GM23338 (cell line): ENCODE measurements around the gene KIFC3. TPM values are rescaled to one million over a fixed set of nuclear protein-coding genes. Genes with fewer than 3 reads are reported as not detected.

Source experiments
- ATAC-seq: fragments of 200-7000 bp; cut with Tn5 transposase; 3 replicates; pipeline ENCODE4 v1.9.1; 2020
- DNase-seq: peaks from one replicate; pipeline ENCODE4 v3.0.0-alpha.2; 2015; ENCODE audit warnings: low spot score
- H2AFZ ChIP-seq: fragments of 200-600 bp; sonication (generic); 2 replicates; pipeline ENCODE4 v1.8.0; 2016; ENCODE audit warnings: antibody characterized with exemption, mild to moderate bottlenecking, moderate library complexity
- H3F3A ChIP-seq: fragments of 200-600 bp; sonication (generic); replicated peaks from 2 replicates; pipeline ENCODE4 v1.8.0; 2017; ENCODE audit warnings: antibody characterized with exemption, mixed run types, low read depth
- H3K27ac ChIP-seq: fragments of 200-600 bp; sonication (generic); 2 replicates; pipeline ENCODE4 v1.6.1; 2016; ENCODE audit warnings: low read depth
- H3K27me3 ChIP-seq: fragments of 200-600 bp; sonication (generic); 2 replicates; pipeline ENCODE4 v1.8.0; 2016; ENCODE audit warnings: mild to moderate bottlenecking, mixed run types, moderate library complexity; ENCODE audit not compliant: insufficient read depth
- H3K36me3 ChIP-seq: fragments of 200-600 bp; sonication (generic); 2 replicates; pipeline ENCODE4 v1.8.0; 2016; ENCODE audit warnings: mild to moderate bottlenecking; ENCODE audit not compliant: insufficient read depth
- H3K4me1 ChIP-seq: fragments of 200-600 bp; sonication (generic); 2 replicates; pipeline ENCODE4 v1.8.0; 2016; ENCODE audit warnings: mild to moderate bottlenecking, moderate library complexity; ENCODE audit not compliant: insufficient read depth
- H3K4me2 ChIP-seq: fragments of 200-600 bp; sonication (generic); 2 replicates; pipeline ENCODE4 v1.7.1; 2017; ENCODE audit warnings: mixed run types
- H3K4me3 ChIP-seq: fragments of 200-600 bp; sonication (generic); 2 replicates; pipeline ENCODE4 v1.6.1; 2016; ENCODE audit warnings: mixed run types
- H3K79me2 ChIP-seq: fragments of 200-600 bp; sonication (generic); replicated peaks from 2 replicates; pipeline ENCODE4 v1.8.0; 2017; ENCODE audit warnings: mild to moderate bottlenecking; ENCODE audit not compliant: insufficient read depth
- H3K9me2 ChIP-seq: fragments of 200-600 bp; sonication (generic); 2 replicates; pipeline ENCODE4 v1.8.0; 2017; ENCODE audit not compliant: insufficient read depth
- H4K20me1 ChIP-seq: fragments of 200-600 bp; sonication (generic); replicated peaks from 2 replicates; pipeline ENCODE4 v1.8.0; 2017; ENCODE audit warnings: mild to moderate bottlenecking; ENCODE audit not compliant: insufficient read depth
- H3K27ac Mint-ChIP-seq: 2 replicates; pipeline ENCODE4 v1.8.0; 2020; ENCODE audit warnings: inconsistent platforms, mild to moderate bottlenecking, moderate library complexity, mixed read lengths
- H3K27me3 Mint-ChIP-seq: 3 replicates; pipeline ENCODE4 v1.8.0; 2022; ENCODE audit warnings: low read depth, mild to moderate bottlenecking, moderate library complexity, mixed read lengths, inconsistent platforms; ENCODE audit not compliant: insufficient read depth, poor library complexity
- H3K36me3 Mint-ChIP-seq: 3 replicates; pipeline ENCODE4 v1.8.0; 2021; ENCODE audit warnings: low read depth, mild to moderate bottlenecking, inconsistent platforms, moderate library complexity, mixed read lengths
- H3K4me1 Mint-ChIP-seq: 3 replicates; pipeline ENCODE4 v1.8.0; 2020; ENCODE audit warnings: mild to moderate bottlenecking, inconsistent platforms, mixed read lengths
- H3K4me3 Mint-ChIP-seq: 3 replicates; pipeline ENCODE4 v1.8.0; 2021; ENCODE audit warnings: moderate library complexity, mild to moderate bottlenecking, inconsistent platforms, mixed read lengths
- H3K9me3 Mint-ChIP-seq: 3 replicates; pipeline ENCODE4 v1.8.0; 2020; ENCODE audit warnings: moderate library complexity, mild to moderate bottlenecking, inconsistent platforms, mixed read lengths
- CREB1 ChIP-seq: fragments of 250-450 bp; sonication (Bioruptor Pico); IDR thresholded peaks from 2 replicates; pipeline ENCODE4 v1.5.0; 2020; ENCODE audit warnings: low read depth, mild to moderate bottlenecking, moderate library complexity
- POLR2AphosphoS5 ChIP-seq: IDR thresholded peaks from 2 replicates; pipeline ENCODE4 v1.6.1; 2016; ENCODE audit warnings: antibody characterized with exemption, low read depth
- STAT1 ChIP-seq: IDR thresholded peaks from one replicate; pipeline ENCODE4 v1.6.1; 2016; ENCODE audit warnings: antibody characterized with exemption; ENCODE audit not compliant: unreplicated experiment
- polyA plus RNA-seq: library from polyadenylated mRNA; unstranded; fragments of >200 nt; fragmentation: Nextera tagmentation; extraction: Ambion mirVana; gene quantifications from 2 replicates; pipeline ENCODE4 v1.2.1, GENCODE V29; 2016
- total RNA-seq: library from RNA; depleted of rRNA; stranded (reverse); fragments of >200 nt; shearing (Covaris generic); gene quantifications from 2 replicates; pipeline ENCODE4 v1.2.3, GENCODE V29; 2014
- TF ChIP-seq, protein P1 (sequence below): IDR thresholded peaks from one replicate; pipeline ENCODE4 v1.6.1; 2018; ENCODE audit warnings: antibody characterized with exemption; ENCODE audit not compliant: unreplicated experiment
- TF ChIP-seq, protein P2 (sequence below), 2 experiments: fragments of 200-600 bp in 1 of 2; sonication (generic) in 1 of 2; conservative IDR thresholded peaks; 2 replicates each; pipeline versions ENCODE4 v1.5.1 to v1.6.1; 2016 to 2017; ENCODE audit warnings: antibody characterized with exemption in 2 of 2, low read depth in 2 of 2, mild to moderate bottlenecking in 2 of 2, moderate library complexity in 1 of 2

The KIFC3 gene
- total and polyA plus RNA-seq, 2 experiments from 2014 or later = 4.4 to 12.5 TPM

GRCh38 chr16:57760357-57761160 is 41.7 kb downstream of the KIFC3 start:
- Histone ChIP-seq H2AFZ (no peak overlapping the region), H4K20me1 (no peaks in the 10 kb centered on the region), H3K4me1 (no peaks in the 10 kb centered on the region; the same call in 1 of the 2 replicates), H3K79me2 (no peaks in the 10 kb centered on the region), H3K27me3 (no peaks in the 10 kb centered on the region), H3K4me2 (no peak overlapping the region), H3K36me3 (no peaks in the 10 kb centered on the region), H3K9me2 (no peaks in the 10 kb centered on the region), H3K4me3 (no peak overlapping the region), H3K27ac (no peak overlapping the region), H3F3A (no peaks in the 10 kb centered on the region)
- peaks cover 21% of the 10 kb centered on the region for H3K27me3 Mint-ChIP-seq
- TF ChIP-seq, protein P1, sequence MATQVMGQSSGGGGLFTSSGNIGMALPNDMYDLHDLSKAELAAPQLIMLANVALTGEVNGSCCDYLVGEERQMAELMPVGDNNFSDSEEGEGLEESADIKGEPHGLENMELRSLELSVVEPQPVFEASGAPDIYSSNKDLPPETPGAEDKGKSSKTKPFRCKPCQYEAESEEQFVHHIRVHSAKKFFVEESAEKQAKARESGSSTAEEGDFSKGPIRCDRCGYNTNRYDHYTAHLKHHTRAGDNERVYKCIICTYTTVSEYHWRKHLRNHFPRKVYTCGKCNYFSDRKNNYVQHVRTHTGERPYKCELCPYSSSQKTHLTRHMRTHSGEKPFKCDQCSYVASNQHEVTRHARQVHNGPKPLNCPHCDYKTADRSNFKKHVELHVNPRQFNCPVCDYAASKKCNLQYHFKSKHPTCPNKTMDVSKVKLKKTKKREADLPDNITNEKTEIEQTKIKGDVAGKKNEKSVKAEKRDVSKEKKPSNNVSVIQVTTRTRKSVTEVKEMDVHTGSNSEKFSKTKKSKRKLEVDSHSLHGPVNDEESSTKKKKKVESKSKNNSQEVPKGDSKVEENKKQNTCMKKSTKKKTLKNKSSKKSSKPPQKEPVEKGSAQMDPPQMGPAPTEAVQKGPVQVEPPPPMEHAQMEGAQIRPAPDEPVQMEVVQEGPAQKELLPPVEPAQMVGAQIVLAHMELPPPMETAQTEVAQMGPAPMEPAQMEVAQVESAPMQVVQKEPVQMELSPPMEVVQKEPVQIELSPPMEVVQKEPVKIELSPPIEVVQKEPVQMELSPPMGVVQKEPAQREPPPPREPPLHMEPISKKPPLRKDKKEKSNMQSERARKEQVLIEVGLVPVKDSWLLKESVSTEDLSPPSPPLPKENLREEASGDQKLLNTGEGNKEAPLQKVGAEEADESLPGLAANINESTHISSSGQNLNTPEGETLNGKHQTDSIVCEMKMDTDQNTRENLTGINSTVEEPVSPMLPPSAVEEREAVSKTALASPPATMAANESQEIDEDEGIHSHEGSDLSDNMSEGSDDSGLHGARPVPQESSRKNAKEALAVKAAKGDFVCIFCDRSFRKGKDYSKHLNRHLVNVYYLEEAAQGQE = no peak
- TF ChIP-seq STAT1 = no peak
- TF ChIP-seq CREB1 (CRISPR knock-in tag) = no peak
- TF ChIP-seq, protein P2, sequence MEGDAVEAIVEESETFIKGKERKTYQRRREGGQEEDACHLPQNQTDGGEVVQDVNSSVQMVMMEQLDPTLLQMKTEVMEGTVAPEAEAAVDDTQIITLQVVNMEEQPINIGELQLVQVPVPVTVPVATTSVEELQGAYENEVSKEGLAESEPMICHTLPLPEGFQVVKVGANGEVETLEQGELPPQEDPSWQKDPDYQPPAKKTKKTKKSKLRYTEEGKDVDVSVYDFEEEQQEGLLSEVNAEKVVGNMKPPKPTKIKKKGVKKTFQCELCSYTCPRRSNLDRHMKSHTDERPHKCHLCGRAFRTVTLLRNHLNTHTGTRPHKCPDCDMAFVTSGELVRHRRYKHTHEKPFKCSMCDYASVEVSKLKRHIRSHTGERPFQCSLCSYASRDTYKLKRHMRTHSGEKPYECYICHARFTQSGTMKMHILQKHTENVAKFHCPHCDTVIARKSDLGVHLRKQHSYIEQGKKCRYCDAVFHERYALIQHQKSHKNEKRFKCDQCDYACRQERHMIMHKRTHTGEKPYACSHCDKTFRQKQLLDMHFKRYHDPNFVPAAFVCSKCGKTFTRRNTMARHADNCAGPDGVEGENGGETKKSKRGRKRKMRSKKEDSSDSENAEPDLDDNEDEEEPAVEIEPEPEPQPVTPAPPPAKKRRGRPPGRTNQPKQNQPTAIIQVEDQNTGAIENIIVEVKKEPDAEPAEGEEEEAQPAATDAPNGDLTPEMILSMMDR (conservative IDR thresholded peaks at IDR 0.05; ENCODE audit: low read depth in 2 of 2) = peak in 1 of 2 experiments; percentile 49; a peak in 2 of 4 replicates
- peak; percentile 14; the same call in 1 of the 2 replicates for TF ChIP-seq POLR2AphosphoS5
- H3K36me3 Mint-ChIP-seq = peaks cover 14% of the 10 kb centered on the region; the same call in 2 of the 3 replicates
- no peaks in the 10 kb centered on the region for H3K9me3 Mint-ChIP-seq
- peak overlapping the region; percentile 77; the same call in 1 of the 2 replicates for H3K27ac Mint-ChIP-seq
- peaks cover 33% of the 10 kb centered on the region for H3K4me1 Mint-ChIP-seq
- ATAC-seq (peak; percentile 5), DNase-seq (peak; percentile 58)
- H3K4me3 Mint-ChIP-seq = no peak overlapping the region

DNA sequence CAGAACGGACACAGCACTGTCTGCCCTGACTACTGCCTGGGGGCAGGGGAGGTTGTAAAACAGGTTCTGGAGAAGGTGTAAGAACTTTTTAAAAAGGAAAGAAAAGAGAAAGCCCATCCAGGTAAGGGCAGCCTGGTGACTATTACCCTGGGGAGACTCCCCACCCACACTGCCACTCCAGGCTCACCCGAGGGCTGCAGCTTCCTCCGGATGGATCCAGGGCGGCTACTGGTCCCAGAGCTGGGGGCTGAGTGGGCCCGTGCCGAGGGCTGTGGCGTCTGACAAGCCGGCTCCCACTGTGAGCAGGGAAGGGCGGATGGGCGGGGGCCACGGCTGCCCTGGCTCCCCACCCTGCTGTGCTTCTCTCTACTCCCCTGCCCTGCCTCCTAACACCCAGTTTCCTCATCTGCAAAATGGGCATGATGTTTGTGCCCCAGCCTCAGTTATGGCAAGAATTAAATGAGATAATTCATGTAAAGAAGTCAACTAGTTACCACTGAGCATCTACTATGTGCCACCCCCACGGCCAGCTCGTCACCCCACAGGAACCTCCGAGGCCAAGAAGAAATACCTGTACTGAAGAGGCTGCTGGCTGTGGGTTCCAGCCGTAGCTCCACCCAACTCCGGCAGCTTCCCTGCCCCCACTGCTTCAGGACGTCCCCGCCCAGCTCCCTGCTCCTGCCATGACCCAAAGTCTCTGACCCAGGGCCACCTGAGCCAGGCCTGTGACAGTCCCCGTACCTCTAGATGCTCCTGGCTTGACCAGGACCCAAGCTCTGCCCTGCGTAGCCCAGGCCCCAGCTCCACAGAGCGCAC is 42.5 kb downstream of the KIFC3 start:
- Histone ChIP-seq H3K9me2 (no peaks in the 10 kb centered on the region), H3K4me3 (no peak overlapping the region), H3K79me2 (no peaks in the 10 kb centered on the region), H3K4me1 (no peaks in the 10 kb centered on the region; the same call in 1 of the 2 replicates), H3K36me3 (no peaks in the 10 kb centered on the region), H4K20me1 (no peaks in the 10 kb centered on the region), H3K27ac (no peak overlapping the region), H3K4me2 (no peak overlapping the region), H3K27me3 (no peaks in the 10 kb centered on the region), H3F3A (no peaks in the 10 kb centered on the region), H2AFZ (no peak overlapping the region)
- Mint-ChIP-seq H3K27ac (peak overlapping the region; percentile 77; the same call in 1 of the 2 replicates), H3K9me3 (no peaks in the 10 kb centered on the region), H3K4me3 (no peak overlapping the region), H3K4me1 (peaks cover 29% of the 10 kb centered on the region), H3K36me3 (peaks cover 15% of the 10 kb centered on the region; the same call in 2 of the 3 replicates), H3K27me3 (peaks cover 17% of the 10 kb centered on the region)
- ATAC-seq (no peak), DNase-seq (peak; percentile 27)
- TF ChIP-seq POLR2AphosphoS5 (no peak), STAT1 (no peak)
